HUDEP-2 (cell line): ENCODE results near the gene EVC2.
A peak's percentile ranks its signal among the peaks of the same experiment; 100 is the strongest.

Experiments
- DNase-seq, 76 experiments: peaks; one replicate each; lab custom pipeline; 2025; ENCODE audit not compliant: unreplicated experiment in 76 of 76; lab: John Stamatoyannopoulos, UW

Gene EVC2

DNA sequence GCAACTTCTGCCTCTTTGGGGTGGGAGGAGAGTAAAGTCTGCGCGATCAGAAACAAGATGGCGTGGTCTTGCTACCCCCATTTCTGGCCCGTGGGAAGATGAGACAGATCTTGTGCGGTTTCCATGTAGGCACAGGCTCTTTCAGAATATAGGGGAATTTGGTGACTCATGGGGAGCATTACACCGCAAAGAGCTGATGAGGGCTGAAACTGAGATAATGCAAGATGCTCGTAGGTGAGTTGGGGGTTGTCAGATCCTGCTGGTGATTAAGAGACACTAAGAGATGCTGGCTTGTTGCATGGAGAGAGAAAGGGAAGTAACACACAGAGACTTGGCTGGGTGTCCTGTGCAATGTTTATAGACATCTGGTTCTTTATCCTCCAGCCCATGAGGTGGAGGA is 4.2 kb upstream of the EVC2 start:
- DNase-seq = no peak

DNA sequence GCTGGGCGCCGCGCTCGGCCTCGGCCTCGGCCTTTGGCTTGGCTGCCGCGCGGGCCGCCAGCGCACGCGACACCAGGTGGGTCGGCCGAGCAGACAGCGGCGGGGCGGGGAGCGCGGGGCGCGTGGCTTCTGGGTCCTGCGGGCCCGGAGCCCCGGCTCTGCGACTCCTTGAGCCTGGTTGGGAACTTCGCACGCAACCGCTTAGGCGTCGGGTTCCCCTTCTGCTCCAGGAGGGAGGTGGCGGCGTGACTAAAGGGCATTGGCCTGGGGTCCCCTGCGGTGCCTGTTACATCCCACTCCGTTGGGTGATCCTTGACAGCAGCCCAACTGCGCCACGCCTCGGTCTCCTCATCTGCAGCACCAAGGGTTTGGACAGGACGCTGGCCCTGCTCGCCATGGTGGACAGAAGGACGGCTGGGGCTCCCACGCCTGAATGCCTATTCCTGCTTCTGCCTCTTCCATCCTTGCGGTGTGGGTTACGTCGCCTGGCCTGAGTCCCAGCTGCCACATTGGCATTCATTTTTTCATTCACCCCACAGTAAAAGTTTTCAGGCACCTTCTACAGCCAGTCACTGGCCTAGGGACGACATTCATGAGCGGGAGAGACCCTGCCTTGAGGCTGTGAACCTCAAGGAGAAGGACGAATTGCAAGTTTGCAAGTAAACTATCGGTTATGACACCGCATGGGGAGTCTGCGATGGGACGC is 3.3 kb upstream of the EVC2 start:
- DNase-seq = no peak

- DNase-seq = no peak
Observed at GRCh38 chr4:5710961-5711478, 2.7 kb upstream of the EVC2 start, which contains the start of gene EVC. EVC (plus strand) TSS chr4:5711201; CDS start chr4:5711381, 180 bp downstream.

DNA sequence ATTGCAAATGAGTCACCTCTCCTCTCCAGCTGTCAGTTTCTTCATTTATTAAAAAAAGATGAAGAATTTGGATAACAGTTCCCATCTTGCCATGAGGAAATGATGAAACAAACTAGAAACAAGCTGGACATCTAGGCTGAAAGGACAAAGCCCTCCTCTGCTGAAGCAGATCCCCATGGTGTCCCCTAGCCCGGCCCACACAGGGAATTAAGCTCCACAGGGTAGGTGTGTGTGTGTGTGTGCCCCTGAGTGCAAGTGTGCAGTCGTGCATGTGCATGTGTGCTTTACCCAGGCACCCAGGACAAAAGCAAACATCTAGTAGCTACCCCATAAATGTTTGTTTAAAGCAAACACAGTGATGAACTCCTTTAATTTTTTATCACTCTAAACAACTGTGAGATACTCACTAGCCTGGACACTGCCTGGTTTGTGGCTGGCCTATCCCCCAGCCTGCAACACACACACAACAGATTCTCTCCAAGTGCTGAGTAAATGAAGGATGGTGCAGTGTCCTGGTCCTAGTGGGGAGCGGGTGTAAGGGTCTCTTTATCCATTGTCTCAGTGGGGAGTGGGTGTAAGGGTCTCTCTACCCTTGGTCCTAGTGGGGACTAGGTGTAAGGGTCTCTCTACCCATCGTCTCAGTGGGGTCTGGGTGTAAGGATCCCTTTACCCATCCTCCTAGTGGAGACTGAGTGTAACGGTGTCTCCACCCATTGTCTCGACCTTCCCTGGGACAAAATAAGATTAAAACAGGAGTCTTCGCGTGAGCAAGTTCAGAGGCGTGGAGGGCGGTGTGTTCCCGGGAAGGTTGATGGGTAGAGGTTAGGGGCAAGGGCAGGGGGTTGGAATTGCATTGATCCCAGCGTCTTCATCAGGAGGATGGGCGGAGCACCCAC is 2.0 kb upstream of the EVC2 start:
- DNase-seq = no peak

- DNase-seq = no peak
Observed at GRCh38 chr4:5709207-5709575, 832 bp upstream of the EVC2 start.

DNA sequence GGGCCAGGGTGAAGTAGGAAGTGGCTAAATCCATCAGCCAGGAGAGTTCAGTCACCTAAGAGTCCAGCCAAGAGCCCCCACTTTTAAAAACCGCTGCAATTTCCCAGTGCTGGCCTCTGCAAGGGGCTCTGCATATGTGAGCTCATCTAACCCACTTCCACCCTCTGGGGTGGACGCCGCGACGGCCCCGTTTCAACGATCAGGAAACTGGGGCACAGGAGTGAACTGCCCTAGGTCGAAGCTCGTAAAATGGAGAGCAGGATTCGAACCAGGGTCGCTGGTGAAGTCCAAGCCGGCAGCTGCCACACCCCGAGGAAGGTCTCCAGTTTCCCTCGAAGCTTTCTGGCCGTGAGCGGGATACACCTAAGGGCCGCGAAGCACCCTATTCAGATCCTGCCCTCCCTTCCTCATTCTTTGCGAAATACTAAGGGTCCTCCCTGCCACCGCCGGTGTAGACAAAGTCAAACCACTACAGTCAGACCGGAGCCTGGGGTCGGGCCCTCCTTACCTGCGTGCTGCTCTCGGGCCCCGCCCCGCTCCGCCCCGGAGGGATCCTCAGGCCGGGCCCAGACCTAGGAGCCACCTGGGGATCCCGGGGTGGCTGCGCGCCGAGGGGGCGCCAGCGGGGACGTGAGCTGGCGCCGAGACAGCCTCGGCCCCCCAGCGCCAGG is 446 bp downstream of the EVC2 start:
- no peak for DNase-seq

GRCh38 chr4:5707366-5707765 is 993 bp downstream of the EVC2 start:
- no peak for DNase-seq

- no peak for DNase-seq
Observed at GRCh38 chr4:5706486-5707290, 1.7 kb downstream of the EVC2 start.

DNA sequence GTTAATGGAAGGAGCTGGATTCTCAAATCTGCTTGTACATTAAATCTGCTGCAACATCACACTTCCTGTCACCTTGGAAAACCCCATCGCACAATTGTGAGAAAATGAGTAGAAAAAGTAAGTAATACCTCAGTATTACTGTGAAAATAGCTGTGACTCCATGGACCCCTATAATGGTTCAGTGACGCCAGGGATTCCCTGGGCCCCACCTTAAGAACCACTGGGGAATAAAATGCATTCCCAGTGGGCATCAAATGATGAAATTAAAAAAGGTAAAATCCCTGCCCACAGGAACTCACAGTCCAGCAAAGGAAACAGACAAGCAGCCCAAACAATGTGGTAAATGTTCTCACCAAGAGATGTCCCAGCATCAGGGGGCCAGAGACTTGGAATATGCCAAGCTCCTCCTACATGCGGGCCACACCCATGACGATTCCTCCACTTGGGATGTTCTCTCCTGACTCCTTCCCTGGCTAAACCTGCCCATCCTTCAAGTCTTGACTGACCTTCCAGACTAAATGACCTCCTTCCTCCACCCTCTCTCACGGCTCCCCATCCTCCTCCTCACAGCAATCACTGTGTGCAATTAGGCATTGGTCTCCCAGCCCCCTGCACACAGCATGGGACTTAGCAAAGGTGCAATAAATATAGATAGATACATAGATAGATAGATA is 2.6 kb downstream of the EVC2 start:
- DNase-seq = peak in 1 of 76 experiments; percentile 2

GRCh38 chr4:5704276-5704675 is 4.1 kb downstream of the EVC2 start:
- DNase-seq = no peak

DNA sequence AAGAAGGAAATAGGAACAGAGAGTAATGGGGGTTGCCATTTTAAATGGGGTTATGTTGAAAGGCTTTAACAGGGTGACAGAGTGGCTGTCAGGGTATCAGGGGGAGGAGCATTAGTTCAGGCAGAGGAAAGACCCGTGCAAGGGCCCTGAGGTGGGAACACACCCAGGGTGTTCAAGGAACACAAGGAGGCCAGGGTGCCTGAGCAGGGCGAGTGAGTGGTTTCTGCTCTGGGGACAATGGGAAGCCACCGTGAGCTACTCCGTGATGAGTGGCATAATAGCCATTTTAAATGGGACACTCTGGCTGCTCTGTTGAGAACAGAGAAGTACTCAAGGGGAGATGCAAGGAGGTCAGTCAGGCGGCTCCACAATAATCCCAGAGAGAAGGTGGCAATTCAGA is 4.5 kb downstream of the EVC2 start:
- no peak for DNase-seq

DNA sequence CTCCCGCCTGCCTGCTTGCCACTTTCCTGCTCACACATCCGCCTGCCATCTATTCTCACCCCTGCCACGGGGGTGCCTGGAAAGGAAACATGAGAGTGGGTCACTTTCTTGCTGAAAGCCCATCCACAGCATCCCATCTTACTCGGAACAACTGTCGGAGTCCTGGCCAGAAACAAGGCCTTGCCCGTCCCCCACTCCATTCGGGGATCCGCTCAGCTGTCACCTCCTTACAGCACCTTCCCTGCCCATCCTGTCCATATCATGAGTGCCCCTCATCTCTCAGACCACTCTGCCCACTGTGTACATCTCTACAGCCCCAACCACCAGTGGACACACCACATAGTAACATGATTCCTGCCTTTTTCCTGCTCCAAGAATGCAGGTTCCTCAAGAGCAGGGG is 6.4 kb downstream of the EVC2 start:
- DNase-seq = no peak

DNA sequence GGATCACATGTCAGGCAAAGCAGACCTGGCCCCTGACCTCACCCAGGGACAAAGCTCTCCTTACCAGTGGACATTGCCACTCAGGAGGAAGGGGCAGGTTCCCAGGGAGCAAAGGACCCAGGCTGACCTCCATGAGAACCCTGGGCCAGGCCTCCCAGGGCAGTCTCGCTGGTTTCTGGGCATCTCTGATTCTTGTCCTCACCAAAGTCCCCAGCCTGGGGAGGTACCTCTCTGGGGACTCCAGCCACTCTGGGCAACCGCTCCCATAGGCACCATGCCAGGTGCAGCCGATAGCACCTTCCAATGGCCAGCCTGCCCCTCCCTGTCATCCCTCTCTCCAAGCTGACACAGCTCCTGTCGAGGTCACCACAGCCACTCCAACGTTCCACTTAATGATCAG is 7.9 kb downstream of the EVC2 start:
- no peak for DNase-seq

GRCh38 chr4:5696341-5696740 is 12.0 kb downstream of the EVC2 start:
- no peak for DNase-seq

- no peak for DNase-seq
Observed at GRCh38 chr4:5693871-5694270, 14.5 kb downstream of the EVC2 start.

- no peak for DNase-seq
Observed at GRCh38 chr4:5691491-5692132, 16.7 kb downstream of the EVC2 start.

GRCh38 chr4:5689065-5689464 is 19.3 kb downstream of the EVC2 start:
- no peak for DNase-seq

GRCh38 chr4:5686338-5686737 is 22.0 kb downstream of the EVC2 start:
- no peak for DNase-seq

DNA sequence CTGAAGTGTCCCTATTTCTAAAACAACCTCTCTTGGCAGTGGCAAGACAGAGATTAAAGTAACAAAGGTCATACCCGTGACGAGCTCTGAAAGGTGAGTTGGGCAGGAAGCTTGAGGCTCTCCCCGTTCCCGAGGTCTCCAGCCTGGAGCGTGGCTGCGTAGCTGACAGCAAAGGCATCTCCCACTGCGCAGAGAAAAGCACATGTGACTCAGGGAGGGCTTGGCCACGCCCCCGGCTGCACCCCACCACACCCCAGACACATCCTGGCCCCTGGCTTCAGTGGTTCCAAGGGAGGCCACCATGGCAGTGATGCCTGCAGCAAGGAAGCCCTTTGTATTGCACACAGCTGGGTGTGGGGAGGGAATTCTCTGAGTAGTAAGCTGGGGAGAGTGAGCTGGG is 23.1 kb downstream of the EVC2 start:
- DNase-seq = no peak
